HG03175 (cell line): ENCODE measurements around the gene PIK3C3.
"Not testable (repeated sequence)": the region's sequence is repeated elsewhere in the genome, so short reads cannot be mapped to it uniquely, and the experiment has no call there.

Source experiments
- ATAC-seq: cut with Tn5 transposase; IDR thresholded peaks from one replicate; pipeline ENCODE4 v1.9.1; 2021; ENCODE audit warnings: mild to moderate bottlenecking, moderate library complexity; ENCODE audit not compliant: unreplicated experiment

PIK3C3 gene

DNA sequence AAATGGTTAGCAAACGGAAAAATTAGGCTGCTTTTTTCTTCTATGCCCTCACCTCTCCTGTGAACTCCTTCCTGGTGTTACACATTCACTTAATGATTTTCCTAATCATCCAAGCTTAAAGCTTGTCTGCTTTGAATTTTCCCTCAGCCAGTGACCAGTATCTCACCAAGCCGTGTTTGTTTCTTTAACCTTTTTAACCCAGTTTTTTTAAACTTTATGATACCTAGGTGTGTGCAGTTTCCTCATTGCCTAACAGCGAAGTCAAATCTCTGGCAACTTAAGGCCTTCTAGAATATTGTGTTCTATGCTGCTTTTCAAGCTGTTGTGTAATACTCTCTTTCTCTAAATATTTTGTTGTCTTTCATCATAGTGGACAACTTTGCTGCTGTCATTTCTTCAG is 113.0 kb downstream of the PIK3C3 start:
- no peak for ATAC-seq

DNA sequence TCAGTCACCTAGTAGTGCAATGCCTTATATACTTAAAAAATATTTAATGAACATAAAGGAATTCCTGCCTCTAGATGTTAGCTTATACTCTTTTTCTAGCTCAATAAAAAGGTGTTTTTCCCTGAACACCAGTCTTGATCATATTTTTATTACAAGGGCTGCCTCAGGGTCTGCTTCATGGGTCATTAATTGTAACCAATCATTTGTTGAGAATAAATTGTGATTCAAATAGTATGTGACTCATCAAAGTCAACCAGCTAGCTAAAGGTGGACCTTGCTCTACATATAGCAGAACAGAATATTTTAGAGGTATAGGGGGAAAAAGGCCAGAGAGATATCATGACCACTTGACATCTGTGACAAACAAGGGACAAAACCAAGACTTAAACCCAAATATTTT is 114.0 kb downstream of the PIK3C3 start:
- ATAC-seq, result no peak

GRCh38 chr18:42072407-42072806 is 117.4 kb downstream of the PIK3C3 start:
- ATAC-seq, result no peak

- no peak for ATAC-seq
Observed at GRCh38 chr18:42074704-42075103, 119.7 kb downstream of the PIK3C3 start.

DNA sequence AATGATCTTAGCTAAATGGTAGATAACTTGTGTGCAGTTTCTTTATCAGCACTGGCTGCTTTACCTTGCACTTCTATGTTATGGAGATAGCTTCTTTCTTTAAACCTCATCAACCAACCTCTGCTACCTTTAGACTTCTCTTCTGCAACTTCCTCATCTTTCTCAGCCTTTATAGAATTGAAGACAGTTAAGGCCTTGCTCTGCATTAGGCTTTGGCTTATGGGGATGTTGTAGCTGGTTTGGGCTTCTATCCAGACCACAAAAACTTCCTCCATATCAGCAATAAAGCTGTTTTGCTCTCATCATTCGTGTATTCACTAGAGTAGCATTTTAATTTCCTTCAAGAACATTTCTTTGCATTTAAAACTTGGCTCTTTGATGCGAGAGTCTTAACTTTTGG is 123.7 kb downstream of the PIK3C3 start:
- no peak for ATAC-seq

DNA sequence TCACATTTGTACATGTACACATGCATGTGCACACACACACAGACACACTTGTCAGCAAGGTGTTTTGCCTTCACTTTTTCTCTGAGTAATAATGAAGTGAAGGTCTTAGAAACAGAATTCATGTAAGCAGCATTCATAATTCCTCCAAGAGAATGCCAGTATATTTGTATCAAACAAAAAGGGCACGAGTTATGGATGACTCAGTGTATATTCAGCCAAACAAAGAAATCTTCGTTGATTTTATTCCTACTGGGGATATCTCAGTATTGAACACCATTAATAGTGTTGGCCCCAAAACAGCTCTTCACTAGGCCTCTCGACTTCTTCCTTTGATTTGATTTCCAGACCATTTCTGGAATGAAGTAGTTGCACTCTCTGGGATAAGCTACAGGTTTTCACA is 125.3 kb downstream of the PIK3C3 start:
- ATAC-seq, result no peak

DNA sequence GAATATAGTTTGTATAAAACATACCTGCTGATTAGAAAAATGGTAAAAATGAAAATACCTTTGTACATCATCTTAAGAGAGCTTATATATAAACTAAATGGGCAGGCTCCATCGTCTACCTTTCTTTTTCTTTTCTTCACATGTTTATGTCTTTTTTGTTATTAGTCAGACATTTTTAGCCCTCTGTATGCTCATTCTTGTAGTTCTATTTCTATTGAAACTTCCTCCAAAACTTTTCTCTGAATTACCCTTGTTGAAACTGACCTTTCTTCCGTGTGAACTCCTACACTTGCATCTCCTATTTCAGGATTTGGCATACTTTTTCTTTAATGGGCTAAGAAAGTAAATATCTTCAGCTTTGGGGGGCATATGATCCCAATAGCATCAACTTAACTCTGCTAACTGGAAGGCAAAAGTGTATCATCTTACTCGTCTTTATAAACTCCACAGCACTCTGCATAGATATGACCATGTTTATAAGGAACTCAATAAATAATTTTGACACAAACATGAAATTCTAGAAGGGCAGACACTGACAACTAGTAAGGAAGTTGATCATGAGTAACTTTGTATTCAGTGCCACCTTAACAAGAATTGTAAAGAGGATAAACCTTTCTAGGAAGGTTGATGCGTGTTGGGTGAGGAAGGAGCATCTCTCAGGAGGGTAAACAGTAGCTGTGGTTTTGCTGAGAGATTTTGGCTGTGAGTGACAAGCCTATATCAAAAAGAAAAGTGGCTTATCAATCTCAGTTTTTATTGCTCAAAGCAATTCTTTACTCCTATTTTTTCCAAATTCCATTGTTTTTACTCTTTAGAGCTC is 127.6 kb downstream of the PIK3C3 start:
- no peak for ATAC-seq

DNA sequence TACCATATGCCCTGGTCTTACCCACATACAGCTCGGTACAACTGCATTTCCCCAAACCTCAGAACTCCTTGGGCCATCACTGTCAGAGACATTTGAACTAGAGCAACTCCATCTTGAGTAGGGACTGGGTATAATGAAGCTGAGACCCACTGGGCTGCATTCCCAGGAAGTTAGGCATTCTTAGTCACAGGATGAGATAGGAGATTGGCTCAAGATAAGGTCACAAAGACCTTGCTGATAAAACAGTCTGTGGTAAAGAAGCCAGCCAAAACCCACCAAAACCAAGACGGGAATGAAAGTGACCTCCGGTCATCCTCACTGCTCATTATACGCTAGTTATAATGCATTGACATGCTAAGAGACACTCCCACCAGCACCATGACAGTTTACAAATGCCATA is 131.3 kb downstream of the PIK3C3 start:
- no peak for ATAC-seq

DNA sequence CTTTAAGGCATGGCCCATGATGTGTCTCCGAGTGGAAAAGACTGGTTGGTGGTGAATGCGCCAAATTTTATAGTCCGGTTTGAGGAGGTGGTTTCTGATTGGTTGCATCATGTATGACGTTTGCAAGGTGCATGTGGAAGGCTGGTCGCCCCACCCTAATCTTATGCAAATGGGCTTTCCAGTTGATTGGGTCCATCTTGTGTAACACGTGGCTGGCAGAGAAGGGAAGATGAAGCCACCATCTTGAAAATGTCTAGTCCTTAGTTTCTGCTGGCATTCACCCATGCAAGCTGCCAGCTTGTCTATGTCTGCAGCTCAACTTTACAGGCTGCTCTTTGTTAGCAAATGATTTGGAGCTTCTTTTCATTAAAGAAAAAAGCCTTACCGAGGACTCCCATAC is 132.2 kb downstream of the PIK3C3 start:
- no peak for ATAC-seq

DNA sequence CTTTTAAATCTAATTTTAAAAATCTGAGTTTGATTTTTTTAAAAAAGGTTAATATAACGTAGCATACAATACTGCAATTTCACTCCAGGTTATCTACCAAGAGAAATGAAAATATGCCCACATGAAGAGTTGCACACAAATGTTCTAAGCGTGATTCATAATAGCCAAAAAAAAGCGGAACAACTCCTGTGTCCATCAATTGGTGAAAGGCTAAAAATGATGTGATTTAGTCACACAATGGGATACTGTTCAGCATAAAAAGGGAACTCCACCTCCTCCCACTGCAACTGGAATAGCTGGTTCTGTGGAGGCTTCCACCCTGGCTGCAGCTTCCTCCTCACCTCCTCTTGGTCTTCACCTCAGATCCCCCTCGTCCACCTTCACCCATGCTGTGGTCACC is 132.8 kb downstream of the PIK3C3 start:
- ATAC-seq, result no peak

DNA sequence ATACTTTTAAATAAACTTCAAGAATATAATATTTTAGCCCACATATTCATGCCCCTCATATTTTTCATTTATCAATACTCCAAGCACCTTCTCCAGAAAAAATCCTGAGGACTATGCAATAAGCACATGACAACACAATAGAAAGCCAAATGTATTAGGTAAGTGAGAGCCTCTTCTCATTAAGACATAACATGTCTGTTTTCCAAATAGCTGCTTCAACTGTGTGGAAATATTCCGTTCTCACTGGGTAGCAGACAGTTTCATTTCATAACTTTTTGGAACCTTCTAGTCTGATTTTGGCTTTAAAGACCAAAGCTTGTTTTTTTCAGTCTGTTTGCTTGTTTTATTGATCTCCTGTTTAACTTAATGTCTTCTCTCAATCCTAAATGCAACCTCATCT is 137.8 kb downstream of the PIK3C3 start:
- no peak for ATAC-seq

GRCh38 chr18:42094875-42095274 is 139.8 kb downstream of the PIK3C3 start:
- no peak for ATAC-seq

DNA sequence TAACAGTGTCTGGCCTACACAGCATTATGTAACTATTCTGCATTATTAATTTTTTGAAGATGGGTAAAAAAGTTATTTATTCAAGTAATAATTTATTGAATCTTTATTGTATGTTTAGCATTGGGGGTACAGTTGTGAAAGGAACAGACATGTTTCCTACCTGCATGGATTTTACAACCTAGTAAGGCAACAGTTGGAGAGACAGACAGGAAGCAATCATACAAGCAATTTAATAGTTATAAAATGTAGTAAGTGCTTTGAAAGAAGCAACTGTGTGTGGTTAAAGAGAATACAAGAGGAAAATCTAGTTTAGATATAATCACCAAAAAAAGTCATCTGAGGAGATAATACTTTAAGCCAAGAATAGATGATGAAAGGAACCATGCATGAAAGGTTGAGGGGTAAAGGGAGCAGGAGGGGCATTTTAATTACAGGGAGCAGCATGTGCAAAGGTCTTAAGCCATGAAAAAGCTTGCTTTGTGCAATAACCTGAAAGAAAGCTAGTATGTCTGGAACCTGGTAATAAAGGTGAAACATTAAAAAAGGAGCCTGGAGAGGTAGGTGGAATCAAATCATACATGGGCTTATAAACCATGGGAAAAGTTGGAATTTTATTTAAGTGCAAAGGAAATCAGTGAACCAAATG is 140.8 kb downstream of the PIK3C3 start:
- no peak for ATAC-seq

DNA sequence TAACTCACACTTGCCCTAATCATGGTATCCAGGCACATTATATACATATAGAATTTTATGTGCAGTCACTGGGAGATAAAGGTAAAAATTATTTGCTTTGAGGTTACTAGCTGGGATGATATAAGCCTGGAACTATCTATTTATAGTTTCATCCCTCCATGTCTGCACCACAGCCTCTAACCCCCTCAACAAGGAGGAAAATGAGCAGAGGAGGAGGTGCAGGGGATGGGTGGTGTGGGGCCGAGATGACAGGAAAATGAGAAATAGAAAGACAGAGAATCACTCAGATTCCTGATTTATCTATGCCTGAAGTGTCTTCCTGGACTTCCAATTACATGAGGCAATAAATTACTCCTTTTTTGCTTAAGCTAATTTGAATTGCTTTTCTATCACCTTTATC is 145.2 kb downstream of the PIK3C3 start:
- no peak for ATAC-seq

DNA sequence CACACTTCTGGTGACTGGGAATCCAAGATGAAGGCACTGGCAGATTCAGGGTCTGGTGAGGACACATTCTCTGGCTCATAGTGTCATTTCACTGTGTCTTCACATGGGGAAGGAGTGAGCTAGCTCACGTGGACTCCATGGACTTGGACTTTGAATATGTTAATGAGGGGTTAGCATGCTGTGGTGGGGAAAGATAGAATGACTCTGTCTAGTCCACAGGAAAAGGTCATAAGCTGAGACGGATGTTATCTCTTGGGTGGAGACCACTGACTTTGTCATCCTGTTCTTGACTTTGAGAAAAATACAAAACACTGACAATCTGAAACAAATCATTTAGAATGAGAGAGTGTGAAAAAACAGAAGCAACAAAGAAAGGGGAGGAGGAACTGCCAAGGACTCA is 145.9 kb downstream of the PIK3C3 start:
- no peak for ATAC-seq

GRCh38 chr18:42105394-42105793 is 150.4 kb downstream of the PIK3C3 start:
- ATAC-seq, result no peak

DNA sequence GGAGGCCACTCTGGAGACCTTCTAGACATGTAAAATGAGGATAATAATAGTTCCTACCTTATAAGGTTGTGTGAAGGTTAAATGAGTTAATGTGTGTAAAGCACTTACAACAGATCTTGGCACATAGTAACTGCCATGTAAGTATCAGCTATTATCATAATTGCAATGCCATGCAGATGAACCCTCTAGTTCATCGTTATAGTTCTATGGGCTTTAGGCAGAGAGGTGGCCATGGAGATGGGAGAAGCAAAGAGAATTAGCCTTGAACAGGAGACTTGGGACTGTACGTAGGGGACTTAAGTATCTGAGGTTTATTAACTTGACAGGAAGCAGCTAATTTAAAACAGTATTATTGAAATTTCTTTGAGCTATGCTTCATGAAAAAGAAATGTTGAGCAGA is 151.8 kb downstream of the PIK3C3 start:
- ATAC-seq, result no peak

DNA sequence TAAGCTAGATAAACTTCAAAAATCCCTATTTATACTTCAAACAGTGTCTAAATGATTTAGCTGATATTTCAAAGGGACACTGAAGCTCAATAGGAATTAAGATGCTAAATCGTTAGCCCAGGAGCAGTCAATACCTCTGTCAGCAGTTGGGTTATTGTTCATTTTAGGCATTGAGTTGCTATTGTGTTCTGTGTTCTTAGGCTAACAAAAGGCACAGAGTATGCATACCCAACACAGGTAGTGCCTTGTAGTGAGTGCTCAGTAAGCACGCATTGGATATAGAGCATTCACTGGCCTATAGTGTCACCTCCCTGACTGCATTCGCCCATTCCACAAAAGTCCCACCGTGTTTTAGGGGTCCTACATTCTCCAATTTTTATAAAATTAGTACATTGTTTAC is 152.3 kb downstream of the PIK3C3 start:
- ATAC-seq, result no peak

GRCh38 chr18:42107691-42108450 is 152.8 kb downstream of the PIK3C3 start:
- no peak for ATAC-seq

GRCh38 chr18:42112147-42112546 is 157.1 kb downstream of the PIK3C3 start:
- not testable (repeated sequence) for ATAC-seq

DNA sequence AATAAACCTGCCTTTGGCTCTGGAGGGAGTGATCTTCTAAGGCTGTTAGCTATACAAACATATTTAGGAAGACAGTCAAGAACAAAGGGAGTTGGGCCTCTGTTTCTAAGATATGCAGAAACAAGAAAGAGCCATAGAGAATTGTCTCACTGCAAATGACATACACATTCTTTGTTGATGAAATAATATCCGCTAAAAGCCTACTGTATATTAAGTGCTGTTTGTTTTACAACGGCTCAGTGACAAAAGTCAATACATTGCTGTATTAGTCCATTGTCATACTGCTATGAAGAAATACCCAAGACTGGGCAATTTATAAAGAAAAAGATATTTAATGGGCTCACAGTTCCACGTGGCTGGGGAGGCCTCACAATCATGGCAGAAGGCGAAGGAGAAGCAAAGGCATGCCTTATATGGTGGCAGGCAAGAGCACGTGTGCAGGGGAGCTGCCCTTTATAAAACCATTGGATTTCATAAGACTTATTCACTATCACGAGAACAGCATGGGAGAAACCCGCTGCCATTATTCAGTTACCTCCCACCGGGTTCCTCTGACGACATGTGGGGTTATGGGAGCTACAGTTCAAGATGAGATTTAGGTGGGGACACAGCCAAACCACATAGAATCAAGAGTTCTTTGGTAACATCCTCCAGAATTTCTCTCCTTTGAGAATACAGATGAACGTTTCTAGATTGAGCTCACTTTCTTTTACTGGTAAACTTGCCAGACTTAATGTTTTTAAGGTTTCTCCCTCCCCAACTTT is 157.8 kb downstream of the PIK3C3 start:
- ATAC-seq, result no peak
